HCT116 (cell line): Measurements from ENCODE around the gene ARHGEF17. TPM values are rescaled to one million over a fixed set of nuclear protein-coding genes. Genes with fewer than 3 reads are reported as not detected.

ENCODE experiments used
- ATAC-seq: fragments of 200-7000 bp; cut with Tn5 transposase; 2 replicates; pipeline ENCODE4 v1.9.1; 2020; ENCODE audit warnings: mild to moderate bottlenecking, moderate library complexity
- BruUV-seq: library from RNA; stranded (reverse); fragments of 400-500 nt; replicated peaks from 2 replicates; lab custom pipeline; 2021; lab: Mats Ljungman, UMichigan
- CTCF ChIA-PET: fragments of 300-600 bp; sonication (Branson Sonifier 250); formaldehyde crosslinking; loops from one replicate; lab custom pipeline; 2021; ENCODE audit warnings: antibody characterized with exemption; lab: Charles Lee
- POLR2A ChIA-PET: fragments of 300-600, 350-600 bp; sonication (Branson Sonifier 250); formaldehyde crosslinking; loops from one replicate; lab custom pipeline; 2021; ENCODE audit warnings: antibody characterized with exemption; lab: Charles Lee
- RAD21 ChIA-PET, 2 experiments: fragments of 300-600 bp; sonication (Branson Sonifier 250); formaldehyde crosslinking; loops; one replicate each; lab custom pipeline; 2023; ENCODE audit warnings: low total read pairs in 2 of 2; ENCODE audit not compliant: uncharacterized antibody in 2 of 2, unreplicated experiment in 2 of 2, low non-redundant PET in 1 of 2; lab: Charles Lee
- DNase-seq: peaks from one replicate; pipeline ENCODE4 v3.0.0-alpha.2; 2010; ENCODE audit warnings: low read depth, low spot score
- H2AFZ ChIP-seq: fragments of 200-600 bp; shearing (Covaris generic), sonication (generic); 2 replicates; pipeline ENCODE4 v1.6.1; 2017; ENCODE audit warnings: low read depth, mixed run types, mixed read lengths, antibody characterized with exemption, low read length; ENCODE audit not compliant: poor library complexity, severe bottlenecking
- H3K27ac ChIP-seq: 2 replicates; pipeline ENCODE4 v1.5.1; 2012; ENCODE audit warnings: low read depth, low read length
- H3K27me3 ChIP-seq: fragments of 200-600 bp; sonication (generic); 2 replicates; pipeline ENCODE4 v1.6.1; 2016; ENCODE audit warnings: mixed run types, low read length, mixed read lengths; ENCODE audit not compliant: insufficient read depth
- H3K36me3 ChIP-seq, 2 experiments: fragments of 200-500 bp in 1 of 2; fragments of 200-600 bp in 1 of 2; sonication (Bioruptor generic) in 1 of 2; sonication (generic) in 1 of 2; 2 replicates each; pipeline versions ENCODE4 v1.5.1 to v1.6.1; 2014 to 2016; ENCODE audit warnings: low read length in 2 of 2, inconsistent platforms in 1 of 2, mixed read lengths in 1 of 2, mixed run types in 1 of 2; ENCODE audit not compliant: insufficient read depth in 2 of 2, control insufficient read depth in 1 of 2
- H3K4me1 ChIP-seq, 2 experiments: fragments of 200-600 bp in 1 of 2; sonication (generic) in 1 of 2; 2 replicates each; pipeline versions ENCODE4 v1.5.1 to v1.6.1; 2012 to 2017; ENCODE audit warnings: low read length in 2 of 2, inconsistent platforms in 1 of 2, mild to moderate bottlenecking in 1 of 2, mixed read lengths in 1 of 2, mixed run types in 1 of 2, moderate library complexity in 1 of 2; ENCODE audit not compliant: insufficient read depth in 2 of 2, control insufficient read depth in 1 of 2
- H3K4me2 ChIP-seq: fragments of 200-600 bp; sonication (generic); 2 replicates; pipeline ENCODE4 v1.6.1; 2017; ENCODE audit warnings: mixed run types, low read length, mixed read lengths
- H3K4me3 ChIP-seq, 2 experiments: fragments of 200-600 bp in 1 of 2; sonication (generic) in 1 of 2; replicated peaks in 1 of 2; 2 replicates each; pipeline ENCODE4 v1.5.1; 2011 to 2016; ENCODE audit warnings: low read length in 2 of 2, control low read depth in 1 of 2, low read depth in 1 of 2, mild to moderate bottlenecking in 1 of 2, mixed read lengths in 1 of 2, mixed run types in 1 of 2
- H3K79me2 ChIP-seq: fragments of 200-600 bp; sonication (generic); 2 replicates; pipeline ENCODE4 v1.6.1; 2017; ENCODE audit warnings: mild to moderate bottlenecking, mixed run types, low read length, moderate library complexity, mixed read lengths; ENCODE audit not compliant: insufficient read depth
- H3K9ac ChIP-seq: fragments of 200-600 bp; sonication (generic); 2 replicates; pipeline ENCODE4 v1.6.1; 2016; ENCODE audit warnings: low read length, mixed read lengths
- H3K9me2 ChIP-seq: fragments of 200-600 bp; sonication (generic), shearing (Covaris generic); 2 replicates; pipeline ENCODE4 v1.6.1; 2017; ENCODE audit warnings: mixed run types, mild to moderate bottlenecking, moderate library complexity; ENCODE audit not compliant: insufficient read depth
- H3K9me3 ChIP-seq, 2 experiments: fragments of 200-500 bp in 1 of 2; fragments of 200-600 bp in 1 of 2; sonication (Bioruptor generic) in 1 of 2; sonication (generic) in 1 of 2; 2 replicates each; pipeline ENCODE4 v1.6.1; 2014 to 2017; ENCODE audit warnings: low read length in 2 of 2, mixed read lengths in 2 of 2, inconsistent platforms in 1 of 2, low read depth in 1 of 2, mild to moderate bottlenecking in 1 of 2, mixed run types in 1 of 2, moderate library complexity in 1 of 2; ENCODE audit not compliant: control insufficient read depth in 1 of 2, insufficient read depth in 1 of 2
- H4K20me1 ChIP-seq: fragments of 200-600 bp; sonication (generic), shearing (Covaris generic); 2 replicates; pipeline ENCODE4 v1.6.1; 2017; ENCODE audit warnings: mixed run types, mild to moderate bottlenecking, moderate library complexity; ENCODE audit not compliant: insufficient read depth
- ATF3 ChIP-seq: IDR thresholded peaks from 2 replicates; pipeline ENCODE4 v1.6.1; 2012
- CBX3 ChIP-seq: IDR thresholded peaks from 2 replicates; pipeline ENCODE4 v1.6.1; 2012; ENCODE audit warnings: low read depth
- CEBPB ChIP-seq: IDR thresholded peaks from 2 replicates; pipeline ENCODE4 v1.6.1; 2012; ENCODE audit warnings: low read depth
- EZH2 ChIP-seq: fragments of 200-600 bp; sonication (generic); IDR thresholded peaks from 2 replicates; pipeline ENCODE4 v1.6.1; 2017; ENCODE audit warnings: antibody characterized with exemption, mixed run types
- FOSL1 ChIP-seq: IDR thresholded peaks from 2 replicates; pipeline ENCODE4 v1.6.1; 2012; ENCODE audit warnings: low read depth
- POLR2A ChIP-seq: IDR thresholded peaks from 2 replicates; pipeline ENCODE4 v1.7.0; 2011; ENCODE audit warnings: borderline replicate concordance; ENCODE audit not compliant: insufficient read depth, insufficient read length; ENCODE audit errors: extremely low read depth
- RAD21 ChIP-seq: IDR thresholded peaks from 2 replicates; pipeline ENCODE4 v1.6.1; 2012; ENCODE audit warnings: low read depth, mild to moderate bottlenecking
- REST ChIP-seq: IDR thresholded peaks from 2 replicates; pipeline ENCODE4 v1.6.1; 2012; ENCODE audit warnings: low read depth
- SIN3A ChIP-seq: IDR thresholded peaks from 2 replicates; pipeline ENCODE4 v1.6.1; 2012; ENCODE audit warnings: low read depth
- SP1 ChIP-seq: IDR thresholded peaks from 2 replicates; pipeline ENCODE4 v1.6.1; 2012; ENCODE audit warnings: low read depth
- SRF ChIP-seq: IDR thresholded peaks from 2 replicates; pipeline ENCODE4 v1.6.1; 2012; ENCODE audit warnings: low read depth
- TCF7L2 ChIP-seq: IDR thresholded peaks from 2 replicates; pipeline ENCODE4 v1.7.0; 2011; ENCODE audit warnings: borderline replicate concordance, inconsistent platforms; ENCODE audit not compliant: insufficient read depth, insufficient read length; ENCODE audit errors: extremely low read depth
- YY1 ChIP-seq: IDR thresholded peaks from 2 replicates; pipeline ENCODE4 v1.6.1; 2011; ENCODE audit warnings: low read length, low read depth, moderate library complexity, mild to moderate bottlenecking; ENCODE audit not compliant: insufficient replicate concordance; ENCODE audit errors: extremely low read depth
- ZBTB33 ChIP-seq: IDR thresholded peaks from 2 replicates; pipeline ENCODE4 v1.6.1; 2011; ENCODE audit warnings: mild to moderate bottlenecking, low read length, moderate library complexity; ENCODE audit not compliant: insufficient replicate concordance; ENCODE audit errors: extremely low read depth
- ZFX ChIP-seq: fragments of 450-650 bp; IDR thresholded peaks from 2 replicates; pipeline ENCODE4 v1.6.1; 2017
- ZNF274 ChIP-seq: fragments of 200-500 bp; sonication (Bioruptor generic); IDR thresholded peaks from 2 replicates; pipeline ENCODE4 v1.6.1; 2014; ENCODE audit warnings: mild to moderate bottlenecking, low read depth, low read length, inconsistent platforms
- intact Hi-C: fragments of 100-400 bp; cut with micrococcal nuclease; formaldehyde crosslinking; loops from 2 replicates; pipeline ENCODE4 v1.10.0; 2022
- total RNA-seq: library from RNA; stranded (reverse); gene quantifications from one replicate; pipeline ENCODE4 v1.2.1, GENCODE V29; 2021; ENCODE audit not compliant: unreplicated experiment
- TF ChIP-seq, protein P1 (sequence below), 3 experiments: fragments of 200-600 bp in 1 of 3; sonication (generic) in 1 of 3; IDR thresholded peaks in 2 of 3; conservative IDR thresholded peaks in 1 of 3; 2 replicates each; pipeline ENCODE4 v1.5.1; 2012 to 2017; ENCODE audit warnings: low read depth in 2 of 3, low read length in 2 of 3, antibody characterized with exemption in 1 of 3, borderline replicate concordance in 1 of 3, control low read depth in 1 of 3, mild to moderate bottlenecking in 1 of 3, mixed read lengths in 1 of 3, mixed run types in 1 of 3, moderate library complexity in 1 of 3; ENCODE audit not compliant: insufficient read depth in 1 of 3
- TF ChIP-seq, protein P2 (sequence below): IDR thresholded peaks from 2 replicates; pipeline ENCODE4 v1.6.1; 2012

Gene ARHGEF17
- total RNA-seq, 1 experiment from 2014 or later: 18.2 TPM

DNA sequence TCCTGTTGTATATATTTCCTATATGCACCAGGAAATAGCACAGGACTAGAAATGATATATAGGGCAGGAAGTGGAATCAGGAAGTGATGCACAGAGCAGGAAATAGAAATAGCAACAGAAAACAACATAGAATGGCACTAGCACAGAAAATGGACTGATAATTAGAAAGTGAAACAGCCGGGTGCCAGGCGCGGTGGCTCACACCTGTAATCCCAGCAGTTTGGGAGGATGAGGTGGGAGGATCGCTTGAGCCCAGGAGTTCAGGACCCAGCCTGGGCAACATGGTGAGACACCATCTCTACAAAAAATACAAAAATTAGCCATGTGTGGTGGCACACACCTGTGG lies 58.2 kb downstream of the ARHGEF17 start:
- Histone ChIP-seq H3K9ac (no peak overlapping the region), H3K27ac (no peak overlapping the region), H3K36me3 (no peaks in the 10 kb centered on the region; a peak in 1 of 4 replicates), H3K4me2 (no peak overlapping the region), H3K79me2 (no peaks in the 10 kb centered on the region), H3K4me3 (no peak overlapping the region), H3K4me1 (peaks cover 0 to 14% of the 10 kb centered on the region in 2 experiments; a peak in 1 of 4 replicates), H4K20me1 (no peaks in the 10 kb centered on the region), H3K27me3 (no peaks in the 10 kb centered on the region), H2AFZ (no peak overlapping the region), H3K9me2 (no peaks in the 10 kb centered on the region), H3K9me3 (no peaks in the 10 kb centered on the region)
- DNase-seq: no peak
- BruUV-seq: no TSS peak
- ChIA-PET POLR2A (no interaction called here), CTCF (no interaction called here), RAD21 (no interaction called here)
- TF ChIP-seq CEBPB: no peak
- TF ChIP-seq ATF3: no peak
- TF ChIP-seq ZNF274: no peak
- TF ChIP-seq, protein P1, sequence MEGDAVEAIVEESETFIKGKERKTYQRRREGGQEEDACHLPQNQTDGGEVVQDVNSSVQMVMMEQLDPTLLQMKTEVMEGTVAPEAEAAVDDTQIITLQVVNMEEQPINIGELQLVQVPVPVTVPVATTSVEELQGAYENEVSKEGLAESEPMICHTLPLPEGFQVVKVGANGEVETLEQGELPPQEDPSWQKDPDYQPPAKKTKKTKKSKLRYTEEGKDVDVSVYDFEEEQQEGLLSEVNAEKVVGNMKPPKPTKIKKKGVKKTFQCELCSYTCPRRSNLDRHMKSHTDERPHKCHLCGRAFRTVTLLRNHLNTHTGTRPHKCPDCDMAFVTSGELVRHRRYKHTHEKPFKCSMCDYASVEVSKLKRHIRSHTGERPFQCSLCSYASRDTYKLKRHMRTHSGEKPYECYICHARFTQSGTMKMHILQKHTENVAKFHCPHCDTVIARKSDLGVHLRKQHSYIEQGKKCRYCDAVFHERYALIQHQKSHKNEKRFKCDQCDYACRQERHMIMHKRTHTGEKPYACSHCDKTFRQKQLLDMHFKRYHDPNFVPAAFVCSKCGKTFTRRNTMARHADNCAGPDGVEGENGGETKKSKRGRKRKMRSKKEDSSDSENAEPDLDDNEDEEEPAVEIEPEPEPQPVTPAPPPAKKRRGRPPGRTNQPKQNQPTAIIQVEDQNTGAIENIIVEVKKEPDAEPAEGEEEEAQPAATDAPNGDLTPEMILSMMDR (IDR thresholded peaks at IDR 0.05 in 2 of 3, conservative IDR thresholded peaks at IDR 0.05 in 1 of 3; ENCODE audit: borderline replicate concordance in 1 of 3, insufficient read depth in 1 of 3, low read depth in 2 of 3, low read length in 2 of 3): no peak
- TF ChIP-seq ZFX: no peak
- no peak for TF ChIP-seq CBX3
- no peak for TF ChIP-seq FOSL1
- TF ChIP-seq, protein P2, sequence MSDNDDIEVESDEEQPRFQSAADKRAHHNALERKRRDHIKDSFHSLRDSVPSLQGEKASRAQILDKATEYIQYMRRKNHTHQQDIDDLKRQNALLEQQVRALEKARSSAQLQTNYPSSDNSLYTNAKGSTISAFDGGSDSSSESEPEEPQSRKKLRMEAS: no peak
- TF ChIP-seq TCF7L2: no peak
- TF ChIP-seq SIN3A: no peak
- no peak for TF ChIP-seq EZH2
- no peak for TF ChIP-seq POLR2A
- TF ChIP-seq SP1: no peak
- no peak for TF ChIP-seq YY1
- no peak for TF ChIP-seq SRF
- no peak for TF ChIP-seq REST
- TF ChIP-seq RAD21: no peak
- TF ChIP-seq ZBTB33: no peak
- intact Hi-C loops: no loop called here
- no peak for ATAC-seq
